ENCODE measurements around the gene SPATS2L. TPM values are rescaled to one million over a fixed set of nuclear protein-coding genes. Genes with fewer than 3 reads are reported as not detected.

The SPATS2L gene
- total and polyA plus RNA-seq, 5 donors from 2014 or later, result 9.9 to 20.9 (median 19.2) TPM

DNA sequence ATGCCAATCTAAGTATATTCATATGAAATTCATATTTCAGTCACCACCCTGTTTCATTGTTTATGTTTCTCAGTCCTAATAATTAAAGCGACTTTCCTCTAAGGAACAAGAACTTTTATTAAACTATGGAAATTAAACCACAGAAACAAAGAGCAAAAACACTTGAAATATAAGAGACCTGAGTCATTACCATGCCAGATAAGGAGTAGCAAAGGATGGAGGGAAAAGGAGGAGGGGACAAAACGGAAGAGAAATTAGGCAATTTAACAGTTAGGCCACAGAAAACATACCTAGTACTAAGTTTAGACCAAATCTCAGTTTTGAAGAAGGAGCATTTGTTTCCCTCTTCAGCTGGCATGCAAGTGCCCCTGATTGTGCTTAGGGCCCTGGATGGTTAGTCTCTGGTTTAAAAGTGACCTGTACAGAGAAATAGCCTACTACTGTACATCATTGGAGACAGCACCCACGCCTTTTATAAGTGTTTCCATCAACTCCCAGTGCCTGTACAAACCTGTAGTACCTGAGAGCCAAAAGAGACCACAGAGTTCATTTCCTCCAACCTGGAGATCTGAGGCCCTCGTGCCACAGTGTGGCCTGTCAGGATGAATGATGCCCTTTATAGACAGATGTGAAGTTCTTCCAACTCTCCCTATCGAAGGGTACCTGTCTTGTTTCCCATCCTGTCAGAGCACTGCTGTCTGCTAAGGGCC is 74.5 kb downstream of the SPATS2L start:
- peak overlapping the region; percentile 17 to 89 (median 56) for H3K4me3 Mint-ChIP-seq

DNA sequence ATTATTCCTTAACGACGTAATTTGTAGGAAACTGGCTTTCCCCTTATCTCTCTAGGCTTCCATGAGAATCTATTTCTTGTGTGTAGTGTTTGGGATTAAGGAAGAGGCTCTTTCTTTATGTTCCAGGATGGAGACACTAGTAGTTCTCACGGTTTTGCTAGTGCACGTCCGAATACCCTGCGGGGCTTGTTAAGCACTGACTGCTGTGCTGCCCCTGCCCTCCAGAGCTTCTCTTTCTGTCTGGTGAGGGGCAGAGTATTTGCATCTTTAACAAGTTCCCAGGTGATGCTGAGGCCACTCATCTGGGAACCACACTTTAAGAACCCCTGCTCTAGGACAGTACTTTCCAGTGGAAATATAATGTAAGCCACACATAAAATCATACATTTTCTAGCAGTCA is 76.4 kb downstream of the SPATS2L start:
- H3K27me3 ChIP-seq (ENCODE audit: control insufficient read depth, insufficient read depth, low read length), result no peaks in the 10 kb centered on the region
- Mint-ChIP-seq H3K27me3 (no peaks in the 10 kb centered on the region), H3K9me3 (no peaks in the 10 kb centered on the region), H3K36me3 (no peaks in the 10 kb centered on the region), H3K4me3 (no peak overlapping the region), H3K4me1 (peaks cover 21 to 59% (median 41%) of the 10 kb centered on the region in 4 donors), H3K27ac (peak overlapping the region in 1 of 3 donors; percentile 56)
- peaks cover 3% of the 10 kb centered on the region for H3K36me3 ChIP-seq (ENCODE audit: control insufficient read depth, insufficient read depth, low read length)
- peak overlapping the region; percentile 72 for H3K27ac ChIP-seq (ENCODE audit: insufficient read depth, low read length, poor library complexity, severe bottlenecking)
- peak overlapping the region; percentile 73 for H3K4me3 ChIP-seq (ENCODE audit: low read depth, low read length)
- DNase-seq (no peak), ATAC-seq (ENCODE audit: low read depth in 2 of 2) (no peak)
- H3K9me3 ChIP-seq (ENCODE audit: control insufficient read depth in 2 of 2, low read length in 2 of 2), result no peaks in the 10 kb centered on the region
- peaks cover 40% of the 10 kb centered on the region for H3K4me1 ChIP-seq (ENCODE audit: control insufficient read depth, insufficient read depth, low read length, poor library complexity, severe bottlenecking)

More for the DNA sequence above, 74.5 kb downstream of the SPATS2L start:
- H3K9me3 ChIP-seq (ENCODE audit: control insufficient read depth in 2 of 2, low read length in 2 of 2), result no peaks in the 10 kb centered on the region
- peak overlapping the region; percentile 81 to 91 (median 88) for H3K27ac Mint-ChIP-seq
- DNase-seq (no peak), ATAC-seq (ENCODE audit: low read depth in 2 of 2) (no peak)
- H3K9me3 Mint-ChIP-seq, result no peaks in the 10 kb centered on the region
- no peaks in the 10 kb centered on the region for H3K27me3 ChIP-seq (ENCODE audit: control insufficient read depth, insufficient read depth, low read length)
- peak overlapping the region; percentile 29 for H3K27ac ChIP-seq (ENCODE audit: insufficient read depth, low read length, poor library complexity, severe bottlenecking)
- no peaks in the 10 kb centered on the region for H3K27me3 Mint-ChIP-seq
- peaks cover 33 to 78% (median 60%) of the 10 kb centered on the region in 4 donors for H3K4me1 Mint-ChIP-seq
- H3K4me1 ChIP-seq (ENCODE audit: control insufficient read depth, insufficient read depth, low read length, poor library complexity, severe bottlenecking), result peaks cover 58% of the 10 kb centered on the region
- H3K36me3 ChIP-seq (ENCODE audit: control insufficient read depth, insufficient read depth, low read length), result peaks cover 3% of the 10 kb centered on the region
- no peaks in the 10 kb centered on the region for H3K36me3 Mint-ChIP-seq
- peak overlapping the region; percentile 70 for H3K4me3 ChIP-seq (ENCODE audit: low read depth, low read length)

DNA sequence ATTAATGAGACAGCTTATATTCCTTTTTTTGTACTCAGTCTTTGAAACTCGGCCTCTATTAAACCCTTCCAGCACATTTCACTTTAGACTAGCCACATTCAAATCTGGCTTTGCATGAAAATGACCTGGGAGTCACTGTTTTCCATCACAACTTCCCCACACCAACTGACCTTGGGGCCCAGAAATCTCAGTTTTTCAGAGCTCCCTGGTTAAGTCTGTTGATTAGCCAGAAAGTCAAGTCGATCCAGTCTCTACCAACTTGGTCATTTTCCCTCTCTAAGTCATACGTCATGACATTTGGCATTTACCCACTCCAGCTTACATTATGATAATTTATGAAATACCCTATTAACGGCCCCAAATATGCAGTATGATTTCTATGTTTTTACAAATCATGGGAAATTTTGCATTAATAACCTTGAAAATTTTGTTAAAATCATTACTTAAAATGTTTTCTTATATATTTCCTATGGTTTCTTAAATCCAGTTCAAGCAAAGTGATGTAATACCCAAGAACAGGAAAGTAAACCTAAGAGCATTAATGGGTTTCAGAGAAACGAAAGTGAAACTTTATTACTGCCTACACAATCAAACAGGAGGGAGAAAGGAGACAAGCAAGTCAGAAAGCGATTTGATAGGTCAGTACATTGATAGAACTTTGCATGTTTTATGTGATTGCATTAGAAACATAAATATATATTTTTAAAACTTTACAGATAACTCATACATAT is 77.1 kb downstream of the SPATS2L start:
- H3K4me1 ChIP-seq (ENCODE audit: control insufficient read depth, insufficient read depth, low read length, poor library complexity, severe bottlenecking), result peaks cover 35% of the 10 kb centered on the region
- Mint-ChIP-seq H3K4me3 (peak overlapping the region; percentile 6 to 93 (median 55)), H3K36me3 (no peaks in the 10 kb centered on the region), H3K9me3 (no peaks in the 10 kb centered on the region), H3K27ac (peak overlapping the region; percentile 91 to 96 (median 93)), H3K27me3 (no peaks in the 10 kb centered on the region), H3K4me1 (peaks cover 21 to 52% (median 37%) of the 10 kb centered on the region in 4 donors)
- DNase-seq, result peak in 2 of 3 donors; percentile 59 to 88
- H3K9me3 ChIP-seq (ENCODE audit: control insufficient read depth in 2 of 2, low read length in 2 of 2), result no peaks in the 10 kb centered on the region
- peak overlapping the region; percentile 73 for H3K4me3 ChIP-seq (ENCODE audit: low read depth, low read length)
- H3K36me3 ChIP-seq (ENCODE audit: control insufficient read depth, insufficient read depth, low read length), result no peaks in the 10 kb centered on the region
- no peaks in the 10 kb centered on the region for H3K27me3 ChIP-seq (ENCODE audit: control insufficient read depth, insufficient read depth, low read length)
- peak; percentile 71 to 78 for ATAC-seq (ENCODE audit: low read depth in 2 of 2)
- peak overlapping the region; percentile 72 for H3K27ac ChIP-seq (ENCODE audit: insufficient read depth, low read length, poor library complexity, severe bottlenecking)

DNA sequence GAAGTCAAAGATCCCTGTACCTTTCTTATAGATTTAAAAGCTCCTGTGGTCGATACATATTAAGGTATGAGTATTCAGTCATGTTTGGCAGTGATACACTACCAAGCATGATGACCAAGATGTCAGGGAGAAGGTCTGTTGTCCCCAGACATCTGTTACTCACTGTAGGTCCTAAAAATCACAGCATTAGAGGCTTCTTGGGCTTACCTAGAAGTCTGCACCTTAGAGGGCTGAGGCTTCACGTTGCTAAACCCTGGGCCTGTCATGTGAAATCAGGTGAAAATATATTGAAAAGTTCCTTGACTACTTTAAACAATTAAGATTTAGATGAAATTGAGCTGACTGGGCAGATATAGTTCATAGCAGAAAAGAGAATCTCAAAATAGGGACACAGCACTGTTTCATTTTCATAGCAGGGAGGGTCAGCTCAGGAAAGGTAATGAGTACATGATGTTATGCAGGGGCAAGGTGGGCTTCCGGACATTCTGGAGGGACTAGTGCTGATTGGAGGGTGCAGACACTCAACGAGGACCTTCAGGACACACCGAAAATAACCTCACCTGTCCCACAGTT is 78.7 kb downstream of the SPATS2L start:
- Histone ChIP-seq H3K4me3 (ENCODE audit: low read depth, low read length) (no peak overlapping the region), H3K4me1 (ENCODE audit: control insufficient read depth, insufficient read depth, low read length, poor library complexity, severe bottlenecking) (peaks cover 21% of the 10 kb centered on the region), H3K9me3 (ENCODE audit: control insufficient read depth in 2 of 2, low read length in 2 of 2) (no peaks in the 10 kb centered on the region), H3K27ac (ENCODE audit: insufficient read depth, low read length, poor library complexity, severe bottlenecking) (no peak overlapping the region), H3K36me3 (ENCODE audit: control insufficient read depth, insufficient read depth, low read length) (peaks cover 6% of the 10 kb centered on the region), H3K27me3 (ENCODE audit: control insufficient read depth, insufficient read depth, low read length) (no peaks in the 10 kb centered on the region)
- peaks cover 6% of the 10 kb centered on the region for H3K36me3 Mint-ChIP-seq
- no peak for ATAC-seq (ENCODE audit: low read depth in 2 of 2)
- no peaks in the 10 kb centered on the region for H3K9me3 Mint-ChIP-seq
- H3K4me1 Mint-ChIP-seq, result peaks cover 15 to 36% (median 27%) of the 10 kb centered on the region in 4 donors
- no peak for DNase-seq
- H3K4me3 Mint-ChIP-seq, result peak overlapping the region in 1 of 4 donors; percentile 7
- no peaks in the 10 kb centered on the region for H3K27me3 Mint-ChIP-seq
- H3K27ac Mint-ChIP-seq, result no peak overlapping the region

DNA sequence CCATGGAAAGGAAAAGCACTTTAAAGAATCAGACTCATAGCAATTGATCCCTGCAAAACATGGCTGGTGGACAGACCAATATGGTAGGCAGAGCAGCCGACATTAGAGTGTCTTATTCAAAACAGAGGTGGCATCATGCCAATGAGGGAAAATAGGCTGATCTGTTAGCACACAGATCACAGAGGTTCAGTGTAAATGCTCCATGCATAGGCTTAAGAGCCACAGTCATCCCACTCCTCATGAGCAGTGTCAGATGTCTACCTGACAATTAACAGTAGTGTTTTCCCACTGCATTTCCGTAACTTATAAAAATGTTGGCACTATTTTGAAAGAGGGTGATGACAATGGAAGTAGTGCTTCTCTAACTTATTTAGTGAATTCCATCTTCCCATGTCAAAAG is 86.7 kb downstream of the SPATS2L start:
- Histone ChIP-seq H3K27ac (ENCODE audit: insufficient read depth, low read length, poor library complexity, severe bottlenecking) (no peak overlapping the region), H3K4me1 (ENCODE audit: control insufficient read depth, insufficient read depth, low read length, poor library complexity, severe bottlenecking) (no peaks in the 10 kb centered on the region), H3K27me3 (ENCODE audit: control insufficient read depth, insufficient read depth, low read length) (no peaks in the 10 kb centered on the region), H3K36me3 (ENCODE audit: control insufficient read depth, insufficient read depth, low read length) (peaks cover 6% of the 10 kb centered on the region), H3K9me3 (ENCODE audit: control insufficient read depth in 2 of 2, low read length in 2 of 2) (no peaks in the 10 kb centered on the region), H3K4me3 (ENCODE audit: low read depth, low read length) (no peak overlapping the region)
- ATAC-seq (ENCODE audit: low read depth in 2 of 2) (no peak), DNase-seq (no peak)
- Mint-ChIP-seq H3K9me3 (peaks cover 0 to 2% (median 0%) of the 10 kb centered on the region in 7 donors), H3K4me1 (peaks cover 0 to 11% (median 2%) of the 10 kb centered on the region in 4 donors), H3K36me3 (peaks cover 13% of the 10 kb centered on the region), H3K4me3 (no peak overlapping the region), H3K27ac (no peak overlapping the region), H3K27me3 (no peaks in the 10 kb centered on the region)

DNA sequence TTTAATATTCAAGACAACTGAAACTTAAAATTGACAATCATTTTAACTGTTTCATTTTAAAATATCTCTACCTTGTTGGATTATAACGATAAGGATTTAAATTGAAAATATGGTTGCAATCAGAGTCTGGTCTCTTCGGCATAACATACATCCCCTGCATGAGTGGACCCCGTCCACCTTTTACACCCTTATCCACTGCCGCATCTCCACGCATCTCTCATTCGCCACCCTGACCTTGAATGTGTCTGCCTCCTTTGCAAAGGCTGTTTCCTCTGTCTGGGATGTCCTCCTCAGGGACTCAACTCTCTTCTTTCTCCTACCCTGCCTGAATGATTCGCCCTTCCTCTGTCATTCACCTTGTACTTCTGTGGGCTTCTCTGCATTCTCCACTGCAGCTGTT is 87.6 kb downstream of the SPATS2L start:
- Histone ChIP-seq H3K9me3 (ENCODE audit: control insufficient read depth in 2 of 2, low read length in 2 of 2) (no peaks in the 10 kb centered on the region), H3K4me3 (ENCODE audit: low read depth, low read length) (no peak overlapping the region), H3K4me1 (ENCODE audit: control insufficient read depth, insufficient read depth, low read length, poor library complexity, severe bottlenecking) (no peaks in the 10 kb centered on the region), H3K27me3 (ENCODE audit: control insufficient read depth, insufficient read depth, low read length) (no peaks in the 10 kb centered on the region), H3K36me3 (ENCODE audit: control insufficient read depth, insufficient read depth, low read length) (peaks cover 6% of the 10 kb centered on the region), H3K27ac (ENCODE audit: insufficient read depth, low read length, poor library complexity, severe bottlenecking) (no peak overlapping the region)
- Mint-ChIP-seq H3K4me1 (peaks cover 0 to 9% (median 2%) of the 10 kb centered on the region in 4 donors), H3K9me3 (peaks cover 0 to 2% (median 0%) of the 10 kb centered on the region in 7 donors), H3K27me3 (no peaks in the 10 kb centered on the region), H3K36me3 (peaks cover 11% of the 10 kb centered on the region), H3K27ac (no peak overlapping the region), H3K4me3 (no peak overlapping the region)
- ATAC-seq (ENCODE audit: low read depth in 2 of 2) (no peak), DNase-seq (no peak)

DNA sequence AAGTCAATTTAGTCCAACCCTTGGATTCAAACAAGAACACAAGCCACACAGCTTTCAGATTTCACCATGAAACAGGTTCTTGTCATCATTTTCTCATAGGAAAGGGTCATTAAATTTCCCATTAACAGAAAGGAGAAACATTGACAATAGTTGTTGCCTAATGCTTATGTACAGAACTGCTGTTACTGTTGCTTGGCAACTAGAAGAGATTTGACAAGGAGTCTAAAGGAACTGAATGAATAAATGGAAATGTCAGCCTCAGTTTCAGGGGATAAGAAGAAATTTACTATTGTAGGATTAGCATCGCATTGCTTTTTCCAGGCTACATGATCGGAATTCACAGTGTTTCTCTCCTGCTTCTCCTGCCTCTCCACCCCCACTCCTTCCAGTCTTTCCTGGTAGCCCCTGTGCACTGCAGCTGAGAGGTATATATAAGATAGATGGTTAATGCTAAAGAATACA is 90.3 kb downstream of the SPATS2L start:
- no peak for DNase-seq
- Mint-ChIP-seq H3K36me3 (peaks cover under 1% of the 10 kb centered on the region), H3K4me1 (peaks cover 0 to 5% (median 0%) of the 10 kb centered on the region in 4 donors), H3K27me3 (no peaks in the 10 kb centered on the region), H3K27ac (no peak overlapping the region), H3K4me3 (no peak overlapping the region), H3K9me3 (peaks cover 0 to 2% (median 0%) of the 10 kb centered on the region in 7 donors)
- H3K4me1 ChIP-seq (ENCODE audit: control insufficient read depth, insufficient read depth, low read length, poor library complexity, severe bottlenecking), result no peaks in the 10 kb centered on the region
- H3K4me3 ChIP-seq (ENCODE audit: low read depth, low read length), result no peak overlapping the region
- H3K27ac ChIP-seq (ENCODE audit: insufficient read depth, low read length, poor library complexity, severe bottlenecking), result no peak overlapping the region
- H3K27me3 ChIP-seq (ENCODE audit: control insufficient read depth, insufficient read depth, low read length), result no peaks in the 10 kb centered on the region
- H3K9me3 ChIP-seq (ENCODE audit: control insufficient read depth in 2 of 2, low read length in 2 of 2), result no peaks in the 10 kb centered on the region
- no peaks in the 10 kb centered on the region for H3K36me3 ChIP-seq (ENCODE audit: control insufficient read depth, insufficient read depth, low read length)
- no peak for ATAC-seq (ENCODE audit: low read depth in 2 of 2)
